Heart left ventricle (tissue), 13 donors: ENCODE data around the gene MYO1E.

Experiments
- CTCF ChIP-seq, 12 donors: fragments of 200-600 bp; sonication (generic) in 4 of 12; IDR thresholded peaks; one replicate each; pipeline versions ENCODE4 v1.5.0 to v1.8.0; 2018 to 2022; ENCODE audit warnings: antibody characterized with exemption in 12 of 12, mild to moderate bottlenecking in 5 of 12
- POLR2A ChIP-seq, 2 donors: fragments of 450-650 bp; IDR thresholded peaks; one replicate each; pipeline ENCODE4 v1.6.1; 2017; ENCODE audit warnings: antibody characterized with exemption in 2 of 2, mild to moderate bottlenecking in 2 of 2, moderate library complexity in 2 of 2
- donor health status: ischemic (EF 13 %, LVEDD 7.1; RV severe dilation, severe dysfunction).
- donor health status: DM: no; HTN: yes; CAD: no.
- donor health status: DM: no; HTN: no; CAD: no.
- donor health status: ischemic (EF 25% LVEDD 6.9; RV normal size, moderate dysfunction).
- donor health status: ischemic (EF 25% LVEDD 5.7; RV mildly dilated, moderate dysfunction).
- donor health status: ischemic (EF 35%, LVEDD 5.7; RV mildly dilated, moderate dysfunction).
- donor health status: nonischemic (EF 11% LVEDD 7.7; RV severe dilation, severe dysfunction).
- donor health status: DM: yes; HTN: yes; CAD: no.
- donor health status: PGD.
- donor health status: ischemic (EF 29% LVEDD 5.4; RV normal size, mild dysfunction).
- donor health status: nonischemic (EF 23%, LVEDD 6.1; RV moderate dilation, normal function).

- TF ChIP-seq CTCF (IDR thresholded peaks at IDR 0.05) = no peak
- TF ChIP-seq POLR2A (IDR thresholded peaks at IDR 0.05) = no peak
Measured at GRCh38 chr15:59396679-59397078, 24.0 kb upstream of the MYO1E start.
